ENCODE results near the gene CYP1A1.

The CYP1A1 gene

GRCh38 chr15:74692327-74692726 is 33.0 kb downstream of the CYP1A1 start:
- H3K36me3 ChIP-seq (ENCODE audit: insufficient read depth, low read length), result no peaks in the 10 kb centered on the region
- no peaks in the 10 kb centered on the region for H3K9me3 ChIP-seq (ENCODE audit: control insufficient read depth, insufficient read depth, low read length)
- H3K4me1 ChIP-seq (ENCODE audit: insufficient read depth, low read length), result peaks cover 6% of the 10 kb centered on the region; the same call in 1 of the 2 replicates
- no peak overlapping the region for H3K9ac ChIP-seq (ENCODE audit: low read depth, low read length)

GRCh38 chr15:74683758-74684157 is 41.6 kb downstream of the CYP1A1 start:
- H3K4me1 ChIP-seq (ENCODE audit: insufficient read depth, low read length), result no peaks in the 10 kb centered on the region

GRCh38 chr15:74682954-74683353 is 42.4 kb downstream of the CYP1A1 start:
- Histone ChIP-seq H3K9ac (ENCODE audit: low read depth, low read length) (no peak overlapping the region), H3K4me1 (ENCODE audit: insufficient read depth, low read length) (no peaks in the 10 kb centered on the region), H3K9me3 (ENCODE audit: control insufficient read depth, insufficient read depth, low read length) (no peaks in the 10 kb centered on the region), H3K36me3 (ENCODE audit: insufficient read depth, low read length) (no peaks in the 10 kb centered on the region)

More at GRCh38 chr15:74683758-74684157, 41.6 kb downstream of the CYP1A1 start:
- no peaks in the 10 kb centered on the region for H3K9me3 ChIP-seq (ENCODE audit: control insufficient read depth, insufficient read depth, low read length)
- H3K9ac ChIP-seq (ENCODE audit: low read depth, low read length), result no peak overlapping the region
- no peaks in the 10 kb centered on the region for H3K36me3 ChIP-seq (ENCODE audit: insufficient read depth, low read length)

- Histone ChIP-seq H3K9ac (ENCODE audit: low read depth, low read length) (no peak overlapping the region), H3K36me3 (ENCODE audit: insufficient read depth, low read length) (no peaks in the 10 kb centered on the region), H3K4me1 (ENCODE audit: insufficient read depth, low read length) (no peaks in the 10 kb centered on the region), H3K9me3 (ENCODE audit: control insufficient read depth, insufficient read depth, low read length) (no peaks in the 10 kb centered on the region)
Observed at GRCh38 chr15:74680456-74680855, 44.9 kb downstream of the CYP1A1 start.

- 0 out of 2 replicates have a peak, but pooled peaks cover 3% of the 10 kb centered on the region for H3K36me3 ChIP-seq (ENCODE audit: insufficient read depth, low read length)
- no peaks in the 10 kb centered on the region for H3K4me1 ChIP-seq (ENCODE audit: insufficient read depth, low read length)
- no peak overlapping the region for H3K9ac ChIP-seq (ENCODE audit: low read depth, low read length)
- no peaks in the 10 kb centered on the region for H3K9me3 ChIP-seq (ENCODE audit: control insufficient read depth, insufficient read depth, low read length)
Observed at GRCh38 chr15:74676801-74677200, 48.5 kb downstream of the CYP1A1 start.

GRCh38 chr15:74674161-74674560 is 51.2 kb downstream of the CYP1A1 start:
- peaks cover 7% of the 10 kb centered on the region; the same call in 1 of the 2 replicates for H3K36me3 ChIP-seq (ENCODE audit: insufficient read depth, low read length)
- H3K4me1 ChIP-seq (ENCODE audit: insufficient read depth, low read length), result no peaks in the 10 kb centered on the region
- H3K9me3 ChIP-seq (ENCODE audit: control insufficient read depth, insufficient read depth, low read length), result no peaks in the 10 kb centered on the region
- no peak overlapping the region for H3K9ac ChIP-seq (ENCODE audit: low read depth, low read length)

- H3K36me3 ChIP-seq (ENCODE audit: insufficient read depth, low read length), result peaks cover 5% of the 10 kb centered on the region; the same call in 1 of the 2 replicates
- H3K4me1 ChIP-seq (ENCODE audit: insufficient read depth, low read length), result 0 out of 2 replicates have a peak, but pooled peaks cover 2% of the 10 kb centered on the region
- no peak overlapping the region for H3K9ac ChIP-seq (ENCODE audit: low read depth, low read length)
- H3K9me3 ChIP-seq (ENCODE audit: control insufficient read depth, insufficient read depth, low read length), result no peaks in the 10 kb centered on the region
Observed at GRCh38 chr15:74669627-74670026, 55.7 kb downstream of the CYP1A1 start.

Measured in ES-I3 (cell line).